Smooth muscle cell of the brain vasculature (primary cell): Measurements from ENCODE around the gene LMBR1.
"Not testable (repeated sequence)": the region's sequence is repeated elsewhere in the genome, so short reads cannot be mapped to it uniquely, and the experiment has no call there.

Experiments used
- DNase-seq: peaks from one replicate; pipeline ENCODE4 v3.0.0-alpha.2; 2012; ENCODE audit warnings: low read depth, low spot score

Gene LMBR1

GRCh38 chr7:156906200-156906649 lies 13.2 kb upstream of the LMBR1 start:
- no peak for DNase-seq

- no peak for DNase-seq
These were observed 10.4 kb upstream of the LMBR1 start for GRCh38 chr7:156903232-156903909.

GRCh38 chr7:156900093-156900492 lies 7.1 kb upstream of the LMBR1 start:
- not testable (repeated sequence) for DNase-seq

GRCh38 chr7:156898938-156899337 lies 6.0 kb upstream of the LMBR1 start:
- no peak for DNase-seq

- no peak for DNase-seq
These were observed 4.7 kb upstream of the LMBR1 start for GRCh38 chr7:156897673-156898072.

- DNase-seq, result no peak
These were observed 3.5 kb upstream of the LMBR1 start for GRCh38 chr7:156896388-156897022.

- no peak for DNase-seq
These were observed 2.2 kb upstream of the LMBR1 start for GRCh38 chr7:156895024-156895780.

- no peak for DNase-seq
These were observed 742 bp downstream of the LMBR1 start for GRCh38 chr7:156892081-156892800.

- no peak for DNase-seq
These were observed 3.2 kb downstream of the LMBR1 start for GRCh38 chr7:156889746-156890145.

GRCh38 chr7:156889089-156889488 lies 3.9 kb downstream of the LMBR1 start:
- DNase-seq, result no peak

GRCh38 chr7:156886020-156886795 lies 6.8 kb downstream of the LMBR1 start:
- DNase-seq, result no peak

- DNase-seq, result no peak
These were observed 11.3 kb downstream of the LMBR1 start for GRCh38 chr7:156881679-156882078.

- DNase-seq, result no peak
These were observed 17.2 kb downstream of the LMBR1 start for GRCh38 chr7:156875766-156876165.

- not testable (repeated sequence) for DNase-seq
These were observed 24.6 kb downstream of the LMBR1 start for GRCh38 chr7:156868363-156868762.

- DNase-seq, result no peak
These were observed 27.5 kb downstream of the LMBR1 start for GRCh38 chr7:156865493-156865892.

- DNase-seq, result not testable (repeated sequence)
These were observed 31.0 kb downstream of the LMBR1 start for GRCh38 chr7:156862022-156862421.

- DNase-seq, result no peak
These were observed 31.8 kb downstream of the LMBR1 start for GRCh38 chr7:156861212-156861611.

- not testable (repeated sequence) for DNase-seq
These were observed 32.9 kb downstream of the LMBR1 start for GRCh38 chr7:156860099-156860498.

GRCh38 chr7:156858523-156858922 lies 34.5 kb downstream of the LMBR1 start:
- DNase-seq, result no peak

GRCh38 chr7:156857757-156858156 lies 35.2 kb downstream of the LMBR1 start:
- DNase-seq, result no peak

- DNase-seq, result no peak
These were observed 38.3 kb downstream of the LMBR1 start for GRCh38 chr7:156854654-156855053.
